Measurements from ENCODE around the gene EMX1.

The EMX1 gene

GRCh38 chr2:72929010-72929409, 11.7 kb downstream of the EMX1 start:
- Histone ChIP-seq H3K4me1 (ENCODE audit: control insufficient read depth in 1 of 2, insufficient read depth in 2 of 2, low read length in 2 of 2) (peaks cover 0 to 11% of the 10 kb centered on the region in 2 donors), H3K27me3 (ENCODE audit: low read depth, low read length) (peaks cover 41% of the 10 kb centered on the region)

DNA sequence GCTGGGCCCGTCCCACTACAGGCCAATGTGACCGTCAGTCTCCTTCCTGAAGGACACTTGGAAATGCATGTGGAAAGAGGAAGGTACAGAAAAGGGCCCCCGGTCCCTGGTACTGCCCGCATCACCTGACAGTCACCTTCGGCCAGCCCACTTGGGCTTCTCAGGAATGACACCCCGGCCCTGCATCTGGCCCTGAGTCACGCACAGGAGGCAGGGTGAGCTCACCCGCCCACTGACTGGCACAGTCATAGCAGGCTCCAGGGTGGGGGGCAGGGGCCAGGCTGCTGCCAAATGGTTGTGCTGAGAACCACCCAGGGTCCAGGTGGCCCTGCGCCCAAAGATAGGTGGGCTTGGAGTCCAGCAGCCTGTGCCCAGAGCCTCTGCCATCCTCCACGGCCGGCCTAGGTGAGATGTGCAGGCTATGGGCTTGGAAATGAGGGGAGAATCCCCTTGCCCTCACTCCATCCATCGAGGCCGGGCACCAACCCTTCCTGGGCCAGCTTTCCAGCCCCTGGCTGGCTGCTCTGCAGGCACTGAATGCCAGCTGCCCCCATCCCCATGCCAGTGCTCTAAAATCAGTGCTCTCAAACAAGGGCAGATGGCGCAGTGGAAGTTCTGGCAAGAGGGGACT, 14.1 kb downstream of the EMX1 start:
- H3K9me3 ChIP-seq (ENCODE audit: control insufficient read depth in 1 of 2, low read length in 2 of 2) = no peaks in the 10 kb centered on the region
- no peak overlapping the region for H3K4me3 ChIP-seq (ENCODE audit: low read depth in 1 of 2, low read length in 2 of 2)
- H3K27me3 ChIP-seq (ENCODE audit: low read depth, low read length) = peaks cover 18% of the 10 kb centered on the region
- peaks cover 0 to 5% of the 10 kb centered on the region in 2 donors for H3K4me1 ChIP-seq (ENCODE audit: control insufficient read depth in 1 of 2, insufficient read depth in 2 of 2, low read length in 2 of 2)
- H3K36me3 ChIP-seq (ENCODE audit: control insufficient read depth in 1 of 2, insufficient read depth in 2 of 2, low read length in 2 of 2) = no peaks in the 10 kb centered on the region
- H3K27ac ChIP-seq (ENCODE audit: low read length) = no peak overlapping the region

More at GRCh38 chr2:72929010-72929409, 11.7 kb downstream of the EMX1 start:
- H3K27ac ChIP-seq (ENCODE audit: low read length) = no peak overlapping the region
- no peaks in the 10 kb centered on the region for H3K9me3 ChIP-seq (ENCODE audit: control insufficient read depth in 1 of 2, low read length in 2 of 2)
- H3K4me3 ChIP-seq (ENCODE audit: low read depth in 1 of 2, low read length in 2 of 2) = no peak overlapping the region
- H3K36me3 ChIP-seq (ENCODE audit: control insufficient read depth in 1 of 2, insufficient read depth in 2 of 2, low read length in 2 of 2) = no peaks in the 10 kb centered on the region

GRCh38 chr2:72932045-72932740, 14.9 kb downstream of the EMX1 start:
- Histone ChIP-seq H3K27ac (ENCODE audit: low read length) (no peak overlapping the region), H3K36me3 (ENCODE audit: control insufficient read depth in 1 of 2, insufficient read depth in 2 of 2, low read length in 2 of 2) (no peaks in the 10 kb centered on the region), H3K4me1 (ENCODE audit: control insufficient read depth in 1 of 2, insufficient read depth in 2 of 2, low read length in 2 of 2) (peaks cover 0 to 12% of the 10 kb centered on the region in 2 donors), H3K9me3 (ENCODE audit: control insufficient read depth in 1 of 2, low read length in 2 of 2) (no peaks in the 10 kb centered on the region), H3K27me3 (ENCODE audit: low read depth, low read length) (peaks cover 11% of the 10 kb centered on the region), H3K4me3 (ENCODE audit: low read depth in 1 of 2, low read length in 2 of 2) (no peak overlapping the region)

DNA sequence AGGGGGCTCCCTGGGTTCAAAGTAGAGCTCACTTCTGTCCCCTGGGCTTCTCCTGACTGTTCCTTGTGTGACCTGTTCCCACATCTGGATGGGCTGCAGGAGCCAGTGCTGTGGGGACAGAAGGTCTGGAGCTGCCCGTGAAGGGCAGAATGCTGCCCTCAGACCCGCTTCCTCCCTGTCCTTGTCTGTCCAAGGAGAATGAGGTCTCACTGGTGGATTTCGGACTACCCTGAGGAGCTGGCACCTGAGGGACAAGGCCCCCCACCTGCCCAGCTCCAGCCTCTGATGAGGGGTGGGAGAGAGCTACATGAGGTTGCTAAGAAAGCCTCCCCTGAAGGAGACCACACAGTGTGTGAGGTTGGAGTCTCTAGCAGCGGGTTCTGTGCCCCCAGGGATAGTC, 15.5 kb downstream of the EMX1 start:
- H3K36me3 ChIP-seq (ENCODE audit: control insufficient read depth in 1 of 2, insufficient read depth in 2 of 2, low read length in 2 of 2) = no peaks in the 10 kb centered on the region
- H3K4me3 ChIP-seq (ENCODE audit: low read depth in 1 of 2, low read length in 2 of 2) = no peak overlapping the region
- H3K9me3 ChIP-seq (ENCODE audit: control insufficient read depth in 1 of 2, low read length in 2 of 2) = no peaks in the 10 kb centered on the region
- peaks cover 6% of the 10 kb centered on the region for H3K27me3 ChIP-seq (ENCODE audit: low read depth, low read length)
- peaks cover 0 to 12% of the 10 kb centered on the region in 2 donors for H3K4me1 ChIP-seq (ENCODE audit: control insufficient read depth in 1 of 2, insufficient read depth in 2 of 2, low read length in 2 of 2)
- H3K27ac ChIP-seq (ENCODE audit: low read length) = no peak overlapping the region

DNA sequence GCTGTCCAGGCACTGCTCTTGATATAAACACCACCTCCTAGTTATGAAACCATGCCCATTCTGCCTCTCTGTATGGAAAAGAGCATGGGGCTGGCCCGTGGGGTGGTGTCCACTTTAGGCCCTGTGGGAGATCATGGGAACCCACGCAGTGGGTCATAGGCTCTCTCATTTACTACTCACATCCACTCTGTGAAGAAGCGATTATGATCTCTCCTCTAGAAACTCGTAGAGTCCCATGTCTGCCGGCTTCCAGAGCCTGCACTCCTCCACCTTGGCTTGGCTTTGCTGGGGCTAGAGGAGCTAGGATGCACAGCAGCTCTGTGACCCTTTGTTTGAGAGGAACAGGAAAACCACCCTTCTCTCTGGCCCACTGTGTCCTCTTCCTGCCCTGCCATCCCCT, 15.9 kb downstream of the EMX1 start:
- Histone ChIP-seq H3K4me1 (ENCODE audit: control insufficient read depth in 1 of 2, insufficient read depth in 2 of 2, low read length in 2 of 2) (peaks cover 0 to 12% of the 10 kb centered on the region in 2 donors), H3K27me3 (ENCODE audit: low read depth, low read length) (peaks cover 2% of the 10 kb centered on the region), H3K36me3 (ENCODE audit: control insufficient read depth in 1 of 2, insufficient read depth in 2 of 2, low read length in 2 of 2) (no peaks in the 10 kb centered on the region), H3K27ac (ENCODE audit: low read length) (no peak overlapping the region), H3K9me3 (ENCODE audit: control insufficient read depth in 1 of 2, low read length in 2 of 2) (no peaks in the 10 kb centered on the region), H3K4me3 (ENCODE audit: low read depth in 1 of 2, low read length in 2 of 2) (no peak overlapping the region)

- Histone ChIP-seq H3K27me3 (ENCODE audit: low read depth, low read length) (no peaks in the 10 kb centered on the region), H3K9me3 (ENCODE audit: control insufficient read depth in 1 of 2, low read length in 2 of 2) (no peaks in the 10 kb centered on the region), H3K4me3 (ENCODE audit: low read depth in 1 of 2, low read length in 2 of 2) (no peak overlapping the region), H3K27ac (ENCODE audit: low read length) (no peak overlapping the region), H3K36me3 (ENCODE audit: control insufficient read depth in 1 of 2, insufficient read depth in 2 of 2, low read length in 2 of 2) (no peaks in the 10 kb centered on the region), H3K4me1 (ENCODE audit: control insufficient read depth in 1 of 2, insufficient read depth in 2 of 2, low read length in 2 of 2) (peaks cover 0 to 12% of the 10 kb centered on the region in 2 donors)
These were observed 16.4 kb downstream of the EMX1 start for GRCh38 chr2:72933646-72934151.

DNA sequence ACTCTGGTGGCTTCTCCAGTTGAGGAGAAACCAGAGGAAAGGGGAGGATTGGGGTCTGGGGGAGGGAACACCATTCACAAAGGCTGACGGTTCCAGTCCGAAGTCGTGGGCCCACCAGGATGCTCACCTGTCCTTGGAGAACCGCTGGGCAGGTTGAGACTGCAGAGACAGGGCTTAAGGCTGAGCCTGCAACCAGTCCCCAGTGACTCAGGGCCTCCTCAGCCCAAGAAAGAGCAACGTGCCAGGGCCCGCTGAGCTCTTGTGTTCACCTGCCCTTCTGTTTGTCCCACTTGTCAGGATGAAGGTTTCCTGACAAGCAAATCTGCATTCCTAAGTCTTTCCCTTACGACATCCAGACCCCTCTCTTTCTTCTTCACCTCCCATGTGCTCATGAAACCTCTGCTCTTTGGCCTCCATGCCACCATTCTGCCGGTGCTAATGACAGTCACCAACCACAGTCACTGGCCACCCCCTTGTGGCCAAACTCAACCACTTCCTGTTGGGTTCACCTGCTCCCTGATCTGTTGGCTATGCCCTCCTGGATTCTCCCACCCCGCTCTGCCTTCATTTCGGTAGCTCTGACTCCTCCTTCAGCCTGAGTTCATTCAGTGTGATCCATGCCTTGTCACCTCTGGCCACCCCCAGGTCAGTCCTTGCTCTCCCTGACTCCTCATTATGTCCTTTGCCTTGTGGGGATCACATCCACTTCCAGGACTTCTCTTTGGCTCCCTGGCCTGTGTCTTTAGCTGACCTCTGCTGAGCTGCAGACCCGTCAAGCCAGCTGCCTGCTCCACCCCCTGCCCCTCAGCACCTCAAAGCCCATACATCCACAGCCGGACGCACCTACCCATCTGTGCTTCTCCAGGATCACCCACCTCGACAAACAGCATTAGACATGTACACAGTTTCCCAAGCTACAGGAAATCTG, 17.6 kb downstream of the EMX1 start:
- no peaks in the 10 kb centered on the region for H3K9me3 ChIP-seq (ENCODE audit: control insufficient read depth in 1 of 2, low read length in 2 of 2)
- H3K4me3 ChIP-seq (ENCODE audit: low read depth in 1 of 2, low read length in 2 of 2) = no peak overlapping the region
- peaks cover 0 to 12% of the 10 kb centered on the region in 2 donors for H3K4me1 ChIP-seq (ENCODE audit: control insufficient read depth in 1 of 2, insufficient read depth in 2 of 2, low read length in 2 of 2)
- H3K36me3 ChIP-seq (ENCODE audit: control insufficient read depth in 1 of 2, insufficient read depth in 2 of 2, low read length in 2 of 2) = no peaks in the 10 kb centered on the region
- H3K27ac ChIP-seq (ENCODE audit: low read length) = no peak overlapping the region
- H3K27me3 ChIP-seq (ENCODE audit: low read depth, low read length) = no peaks in the 10 kb centered on the region

DNA sequence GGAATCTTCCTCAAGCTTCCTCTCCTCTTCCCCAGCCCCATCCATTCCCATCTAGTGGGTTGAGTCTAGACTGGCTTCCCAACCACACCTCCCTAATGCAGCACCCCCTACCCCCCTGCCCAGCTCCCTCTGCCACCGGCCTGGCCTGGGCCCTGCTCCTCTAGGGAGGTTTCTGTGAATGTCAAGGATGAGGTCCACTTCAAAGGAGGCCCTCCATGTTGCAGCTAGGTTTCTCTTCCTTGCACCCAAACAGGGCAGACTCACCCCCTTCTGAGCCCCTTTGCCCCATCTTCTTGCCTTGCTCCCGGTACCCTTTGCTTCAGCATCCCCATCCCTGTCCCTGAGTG, 18.3 kb downstream of the EMX1 start:
- no peaks in the 10 kb centered on the region for H3K36me3 ChIP-seq (ENCODE audit: control insufficient read depth in 1 of 2, insufficient read depth in 2 of 2, low read length in 2 of 2)
- no peak overlapping the region for H3K27ac ChIP-seq (ENCODE audit: low read length)
- no peak overlapping the region for H3K4me3 ChIP-seq (ENCODE audit: low read depth in 1 of 2, low read length in 2 of 2)
- H3K9me3 ChIP-seq (ENCODE audit: control insufficient read depth in 1 of 2, low read length in 2 of 2) = no peaks in the 10 kb centered on the region
- H3K4me1 ChIP-seq (ENCODE audit: control insufficient read depth in 1 of 2, insufficient read depth in 2 of 2, low read length in 2 of 2) = peaks cover 0 to 12% of the 10 kb centered on the region in 2 donors
- no peaks in the 10 kb centered on the region for H3K27me3 ChIP-seq (ENCODE audit: low read depth, low read length)

DNA sequence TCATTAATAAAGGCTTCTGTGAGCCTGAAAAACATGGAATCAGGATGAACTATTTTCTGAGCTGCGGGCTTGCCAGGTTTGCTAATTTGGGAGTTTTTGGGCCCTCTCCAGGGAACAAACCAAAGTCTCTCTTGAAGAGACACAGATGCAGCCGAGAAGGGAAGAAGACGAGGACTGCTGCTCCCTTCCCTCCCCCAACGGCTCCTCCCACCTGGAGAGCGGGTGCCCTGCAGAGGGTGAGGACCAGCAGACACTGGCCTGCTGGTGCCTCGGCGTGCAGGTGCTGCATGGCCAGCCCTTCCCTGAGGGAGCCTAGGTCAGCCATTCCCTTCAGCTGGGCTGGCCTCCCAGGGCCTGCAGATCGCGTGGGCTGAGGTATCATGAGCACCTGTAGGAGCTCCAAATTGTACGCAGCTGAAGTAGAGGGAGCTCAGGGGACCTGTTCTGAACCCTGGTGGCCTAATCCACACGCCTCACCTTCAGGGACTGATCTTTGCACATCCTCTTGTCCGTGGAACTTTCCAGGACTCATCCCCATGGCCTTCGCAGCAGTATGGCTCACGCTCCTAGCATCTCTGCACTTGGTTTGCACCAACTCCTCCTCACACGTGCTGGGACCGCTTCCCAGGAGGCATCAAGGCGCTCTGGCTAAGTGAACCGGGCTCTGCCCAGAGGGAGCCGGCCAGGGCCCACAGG, 19.5 kb downstream of the EMX1 start:
- H3K4me3 ChIP-seq (ENCODE audit: low read depth in 1 of 2, low read length in 2 of 2) = no peak overlapping the region
- H3K4me1 ChIP-seq (ENCODE audit: control insufficient read depth in 1 of 2, insufficient read depth in 2 of 2, low read length in 2 of 2) = peaks cover 0 to 12% of the 10 kb centered on the region in 2 donors
- H3K27me3 ChIP-seq (ENCODE audit: low read depth, low read length) = no peaks in the 10 kb centered on the region
- no peaks in the 10 kb centered on the region for H3K9me3 ChIP-seq (ENCODE audit: control insufficient read depth in 1 of 2, low read length in 2 of 2)
- H3K27ac ChIP-seq (ENCODE audit: low read length) = no peak overlapping the region
- H3K36me3 ChIP-seq (ENCODE audit: control insufficient read depth in 1 of 2, insufficient read depth in 2 of 2, low read length in 2 of 2) = no peaks in the 10 kb centered on the region

GRCh38 chr2:72937356-72937669, 20.0 kb downstream of the EMX1 start:
- no peak overlapping the region for H3K4me3 ChIP-seq (ENCODE audit: low read depth in 1 of 2, low read length in 2 of 2)
- peaks cover 0 to 12% of the 10 kb centered on the region in 2 donors for H3K4me1 ChIP-seq (ENCODE audit: control insufficient read depth in 1 of 2, insufficient read depth in 2 of 2, low read length in 2 of 2)
- no peaks in the 10 kb centered on the region for H3K36me3 ChIP-seq (ENCODE audit: control insufficient read depth in 1 of 2, insufficient read depth in 2 of 2, low read length in 2 of 2)
- no peaks in the 10 kb centered on the region for H3K9me3 ChIP-seq (ENCODE audit: control insufficient read depth in 1 of 2, low read length in 2 of 2)
- H3K27me3 ChIP-seq (ENCODE audit: low read depth, low read length) = no peaks in the 10 kb centered on the region
- H3K27ac ChIP-seq (ENCODE audit: low read length) = no peak overlapping the region

- H3K4me1 ChIP-seq (ENCODE audit: control insufficient read depth in 1 of 2, insufficient read depth in 2 of 2, low read length in 2 of 2) = peaks cover 0 to 12% of the 10 kb centered on the region in 2 donors
- H3K4me3 ChIP-seq (ENCODE audit: low read depth in 1 of 2, low read length in 2 of 2) = no peak overlapping the region
- no peaks in the 10 kb centered on the region for H3K27me3 ChIP-seq (ENCODE audit: low read depth, low read length)
- H3K36me3 ChIP-seq (ENCODE audit: control insufficient read depth in 1 of 2, insufficient read depth in 2 of 2, low read length in 2 of 2) = peaks cover 0 to 6% of the 10 kb centered on the region in 2 donors
- no peak overlapping the region for H3K27ac ChIP-seq (ENCODE audit: low read length)
- H3K9me3 ChIP-seq (ENCODE audit: control insufficient read depth in 1 of 2, low read length in 2 of 2) = no peaks in the 10 kb centered on the region
These were observed 21.1 kb downstream of the EMX1 start for GRCh38 chr2:72938455-72938854.

Data from muscle layer of duodenum (tissue), 2 donors.